Measurements from ENCODE around the gene SLC26A1. TPM values are rescaled to one million over a fixed set of nuclear protein-coding genes. Genes with fewer than 3 reads are reported as not detected.

Gene SLC26A1
- total and polyA plus RNA-seq, 2 of the 13 experiments (the other 11 are each of a cell fraction or from before 2014, with no cell fraction given), result 5.4 to 22.9 TPM

DNA sequence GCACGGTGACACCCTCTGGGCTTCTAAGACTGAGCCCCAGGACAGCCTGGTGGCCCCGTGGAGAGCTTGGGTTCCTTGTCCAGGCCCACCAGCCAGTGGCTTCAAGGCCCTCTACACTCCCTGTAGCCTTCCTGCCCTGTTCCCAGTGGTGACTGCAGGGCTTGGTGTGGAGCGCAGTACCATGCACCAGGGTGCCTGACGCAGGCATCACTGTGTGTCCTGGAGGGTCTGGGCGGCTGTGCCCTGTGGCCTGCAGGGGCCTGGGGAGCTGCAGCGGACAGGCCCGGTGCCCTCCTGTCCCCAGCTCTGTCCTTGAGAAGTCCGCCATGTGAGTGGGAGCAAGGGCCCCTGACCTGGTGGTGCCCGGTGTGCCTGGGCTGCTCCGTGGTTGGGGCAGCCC lies 22.5 kb upstream of the SLC26A1 start:
- no peaks in the 10 kb centered on the region for H4K20me1 ChIP-seq (ENCODE audit: insufficient read depth, low read length)
- WGBS (ENCODE audit: low lambda C conversion rate), result 89% methylated on average over 5 of the region's 10 CpGs
- H2AFZ ChIP-seq (ENCODE audit: low read length), result no peak overlapping the region
- H3K4me2 ChIP-seq (ENCODE audit: low read depth, low read length), result no peak overlapping the region
- H3K9me3 ChIP-seq (ENCODE audit: low read length), result no peaks in the 10 kb centered on the region
- peaks cover 6% of the 10 kb centered on the region for H3K79me2 ChIP-seq (ENCODE audit: insufficient read depth, low read length)
- FAIRE-seq (no peak), DNase-seq (ENCODE audit: low spot score) (no peak), ATAC-seq (no peak)
- TF ChIP-seq ZNF124 (CRISPR knock-in tag; IDR thresholded peaks at IDR 0.05), result no peak
- peak; percentile 54 for TF ChIP-seq AGO2 (optimal IDR thresholded peaks at IDR 0.05; ENCODE audit: low read depth, low read length)
- ChIA-PET POLR2A (interaction anchor here (2.4 kb wide), 1 partner anchor 23 kb away, joined by 9 read pairs; the partner anchor contains the start of gene SLC26A1), CTCF (ENCODE audit: low intra/inter-chr PET ratio, low total read pairs) (no interaction called here)
- no peak overlapping the region for H3K4me3 ChIP-seq (replicated peaks in 1 of 3; ENCODE audit: insufficient read depth in 1 of 3, low read depth in 2 of 3, low read length in 3 of 3)
- H3K9ac ChIP-seq (ENCODE audit: insufficient read depth, low read depth, low read length), result no peak overlapping the region; the same call in 1 of the 2 replicates
- no TSS peak for BruUV-seq (replicated peaks)
- peaks cover 40% of the 10 kb centered on the region for H3K4me1 ChIP-seq (ENCODE audit: insufficient read depth, low read length)
- no peaks in the 10 kb centered on the region; a peak in 1 of 5 replicates for H3K27me3 ChIP-seq (ENCODE audit: control insufficient read depth in 1 of 2, insufficient read depth in 2 of 2, low read length in 2 of 2)
- in situ Hi-C loops (cut with HindIII; ENCODE audit: extremely low pct_ligation_motif_present, low pct_unique_long_range_greater_than_20kb) (no loop called here), intact Hi-C loops (cut with micrococcal nuclease; ENCODE audit: unreplicated experiment) (no loop called here)
- no peaks in the 10 kb centered on the region; a peak in 2 of 5 replicates for H3K36me3 ChIP-seq (replicated peaks in 1 of 2; ENCODE audit: control insufficient read depth in 1 of 2, insufficient read depth in 2 of 2, low read length in 2 of 2)
- H3K27ac ChIP-seq (ENCODE audit: extremely low read length, insufficient read depth, low read length), result no peak overlapping the region

DNA sequence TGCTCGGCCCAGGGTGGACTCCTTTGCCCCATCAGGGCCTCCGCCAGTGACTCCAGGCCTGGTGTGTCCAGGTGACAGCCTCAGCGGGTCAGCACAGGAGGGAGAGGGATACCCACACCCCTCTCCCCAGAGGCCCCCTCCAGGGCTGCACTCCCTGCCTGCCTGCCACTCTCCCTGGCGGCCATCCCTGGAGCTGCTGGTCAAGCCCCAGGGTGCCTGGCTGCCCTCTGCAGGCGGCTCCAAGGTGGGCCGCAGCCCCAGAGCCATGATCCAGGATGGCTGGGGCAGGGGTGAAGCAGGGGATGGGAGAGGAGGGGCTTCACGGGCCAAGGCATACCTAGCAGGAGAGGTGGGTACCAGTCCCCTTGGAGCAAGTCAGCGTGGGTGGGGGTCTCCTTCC lies 22.0 kb upstream of the SLC26A1 start:
- ATAC-seq (peak; percentile 58), FAIRE-seq (no peak), DNase-seq (ENCODE audit: low spot score) (no peak)
- intact Hi-C loops (cut with micrococcal nuclease; ENCODE audit: unreplicated experiment), result no loop called here
- peak overlapping the region; percentile 42; the same call in 1 of the 2 replicates for H3K4me2 ChIP-seq (ENCODE audit: low read depth, low read length)
- peak overlapping the region; percentile 73 for H3K27ac ChIP-seq (ENCODE audit: extremely low read length, insufficient read depth, low read length)
- H2AFZ ChIP-seq (ENCODE audit: low read length), result no peak overlapping the region
- no peaks in the 10 kb centered on the region for H3K9me3 ChIP-seq (ENCODE audit: low read length)
- WGBS (ENCODE audit: low lambda C conversion rate), result 72% methylated on average over 7 of the region's 8 CpGs
- H3K27me3 ChIP-seq (ENCODE audit: control insufficient read depth in 1 of 2, insufficient read depth in 2 of 2, low read length in 2 of 2), result peaks cover 0 to 5% of the 10 kb centered on the region in 2 experiments; a peak in 1 of 5 replicates
- peak overlapping the region in 2 of 3 experiments; percentile 26 to 42; a peak in 2 of 6 replicates for H3K4me3 ChIP-seq (replicated peaks in 1 of 3; ENCODE audit: insufficient read depth in 1 of 3, low read depth in 2 of 3, low read length in 3 of 3)
- peaks cover 45% of the 10 kb centered on the region for H3K4me1 ChIP-seq (ENCODE audit: insufficient read depth, low read length)
- BruUV-seq (replicated peaks), result no TSS peak
- H3K9ac ChIP-seq (ENCODE audit: insufficient read depth, low read depth, low read length), result peak overlapping the region; percentile 48
- in situ Hi-C loops (cut with HindIII; ENCODE audit: extremely low pct_ligation_motif_present, low pct_unique_long_range_greater_than_20kb), result no loop called here
- POLR2A ChIA-PET, result interaction anchor here (2.4 kb wide), 1 partner anchor 22 kb away, joined by 9 read pairs; the partner anchor contains the start of gene SLC26A1
- no peaks in the 10 kb centered on the region for H4K20me1 ChIP-seq (ENCODE audit: insufficient read depth, low read length)
- CTCF ChIA-PET (ENCODE audit: low intra/inter-chr PET ratio, low total read pairs), result no interaction called here
- no peaks in the 10 kb centered on the region; a peak in 2 of 5 replicates for H3K36me3 ChIP-seq (replicated peaks in 1 of 2; ENCODE audit: control insufficient read depth in 1 of 2, insufficient read depth in 2 of 2, low read length in 2 of 2)
- peaks cover 6% of the 10 kb centered on the region for H3K79me2 ChIP-seq (ENCODE audit: insufficient read depth, low read length)
- no peak for TF ChIP-seq SP1 (IDR thresholded peaks at IDR 0.05)
- TF ChIP-seq SP1 (CRISPR knock-in tag; IDR thresholded peaks at IDR 0.05), result 0 out of 2 replicates have a peak, but pooled peaks have one; percentile 45
- TF ChIP-seq, protein P1, sequence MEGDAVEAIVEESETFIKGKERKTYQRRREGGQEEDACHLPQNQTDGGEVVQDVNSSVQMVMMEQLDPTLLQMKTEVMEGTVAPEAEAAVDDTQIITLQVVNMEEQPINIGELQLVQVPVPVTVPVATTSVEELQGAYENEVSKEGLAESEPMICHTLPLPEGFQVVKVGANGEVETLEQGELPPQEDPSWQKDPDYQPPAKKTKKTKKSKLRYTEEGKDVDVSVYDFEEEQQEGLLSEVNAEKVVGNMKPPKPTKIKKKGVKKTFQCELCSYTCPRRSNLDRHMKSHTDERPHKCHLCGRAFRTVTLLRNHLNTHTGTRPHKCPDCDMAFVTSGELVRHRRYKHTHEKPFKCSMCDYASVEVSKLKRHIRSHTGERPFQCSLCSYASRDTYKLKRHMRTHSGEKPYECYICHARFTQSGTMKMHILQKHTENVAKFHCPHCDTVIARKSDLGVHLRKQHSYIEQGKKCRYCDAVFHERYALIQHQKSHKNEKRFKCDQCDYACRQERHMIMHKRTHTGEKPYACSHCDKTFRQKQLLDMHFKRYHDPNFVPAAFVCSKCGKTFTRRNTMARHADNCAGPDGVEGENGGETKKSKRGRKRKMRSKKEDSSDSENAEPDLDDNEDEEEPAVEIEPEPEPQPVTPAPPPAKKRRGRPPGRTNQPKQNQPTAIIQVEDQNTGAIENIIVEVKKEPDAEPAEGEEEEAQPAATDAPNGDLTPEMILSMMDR (CRISPR knock-in tag; IDR thresholded peaks at IDR 0.05), result peak; percentile 71
- peak; percentile 50 for TF ChIP-seq AGO2 (optimal IDR thresholded peaks at IDR 0.05; ENCODE audit: low read depth, low read length)
- TF ChIP-seq, protein P2, sequence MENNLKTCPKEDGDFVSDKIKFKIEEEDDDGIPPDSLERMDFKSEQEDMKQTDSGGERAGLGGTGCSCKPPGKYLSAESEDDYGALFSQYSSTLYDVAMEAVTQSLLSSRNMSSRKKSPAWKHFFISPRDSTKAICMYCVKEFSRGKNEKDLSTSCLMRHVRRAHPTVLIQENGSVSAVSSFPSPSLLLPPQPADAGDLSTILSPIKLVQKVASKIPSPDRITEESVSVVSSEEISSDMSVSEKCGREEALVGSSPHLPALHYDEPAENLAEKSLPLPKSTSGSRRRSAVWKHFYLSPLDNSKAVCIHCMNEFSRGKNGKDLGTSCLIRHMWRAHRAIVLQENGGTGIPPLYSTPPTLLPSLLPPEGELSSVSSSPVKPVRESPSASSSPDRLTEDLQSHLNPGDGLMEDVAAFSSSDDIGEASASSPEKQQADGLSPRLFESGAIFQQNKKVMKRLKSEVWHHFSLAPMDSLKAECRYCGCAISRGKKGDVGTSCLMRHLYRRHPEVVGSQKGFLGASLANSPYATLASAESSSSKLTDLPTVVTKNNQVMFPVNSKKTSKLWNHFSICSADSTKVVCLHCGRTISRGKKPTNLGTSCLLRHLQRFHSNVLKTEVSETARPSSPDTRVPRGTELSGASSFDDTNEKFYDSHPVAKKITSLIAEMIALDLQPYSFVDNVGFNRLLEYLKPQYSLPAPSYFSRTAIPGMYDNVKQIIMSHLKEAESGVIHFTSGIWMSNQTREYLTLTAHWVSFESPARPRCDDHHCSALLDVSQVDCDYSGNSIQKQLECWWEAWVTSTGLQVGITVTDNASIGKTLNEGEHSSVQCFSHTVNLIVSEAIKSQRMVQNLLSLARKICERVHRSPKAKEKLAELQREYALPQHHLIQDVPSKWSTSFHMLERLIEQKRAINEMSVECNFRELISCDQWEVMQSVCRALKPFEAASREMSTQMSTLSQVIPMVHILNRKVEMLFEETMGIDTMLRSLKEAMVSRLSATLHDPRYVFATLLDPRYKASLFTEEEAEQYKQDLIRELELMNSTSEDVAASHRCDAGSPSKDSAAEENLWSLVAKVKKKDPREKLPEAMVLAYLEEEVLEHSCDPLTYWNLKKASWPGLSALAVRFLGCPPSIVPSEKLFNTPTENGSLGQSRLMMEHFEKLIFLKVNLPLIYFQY (CRISPR knock-in tag; IDR thresholded peaks at IDR 0.05; ENCODE audit: borderline replicate concordance), result no peak
- TF ChIP-seq, protein P3, sequence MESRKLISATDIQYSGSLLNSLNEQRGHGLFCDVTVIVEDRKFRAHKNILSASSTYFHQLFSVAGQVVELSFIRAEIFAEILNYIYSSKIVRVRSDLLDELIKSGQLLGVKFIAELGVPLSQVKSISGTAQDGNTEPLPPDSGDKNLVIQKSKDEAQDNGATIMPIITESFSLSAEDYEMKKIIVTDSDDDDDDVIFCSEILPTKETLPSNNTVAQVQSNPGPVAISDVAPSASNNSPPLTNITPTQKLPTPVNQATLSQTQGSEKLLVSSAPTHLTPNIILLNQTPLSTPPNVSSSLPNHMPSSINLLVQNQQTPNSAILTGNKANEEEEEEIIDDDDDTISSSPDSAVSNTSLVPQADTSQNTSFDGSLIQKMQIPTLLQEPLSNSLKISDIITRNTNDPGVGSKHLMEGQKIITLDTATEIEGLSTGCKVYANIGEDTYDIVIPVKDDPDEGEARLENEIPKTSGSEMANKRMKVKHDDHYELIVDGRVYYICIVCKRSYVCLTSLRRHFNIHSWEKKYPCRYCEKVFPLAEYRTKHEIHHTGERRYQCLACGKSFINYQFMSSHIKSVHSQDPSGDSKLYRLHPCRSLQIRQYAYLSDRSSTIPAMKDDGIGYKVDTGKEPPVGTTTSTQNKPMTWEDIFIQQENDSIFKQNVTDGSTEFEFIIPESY (CRISPR knock-in tag; IDR thresholded peaks at IDR 0.05), result peak; percentile 67

All from HepG2 (cell line).